Stimulated activated naive CD4-positive, alpha-beta T cell (primary cell): ENCODE data around the gene TMTC1.

Experiments used
- DNase-seq, 6 experiments: peaks; one replicate each; lab custom pipeline; 2025; lab: John Stamatoyannopoulos, UW

The TMTC1 gene

GRCh38 chr12:29531471-29531870, 252.3 kb downstream of the TMTC1 start:
- DNase-seq = no peak

- DNase-seq = no peak
Observed at GRCh38 chr12:29530436-29530835, 253.3 kb downstream of the TMTC1 start.

DNA sequence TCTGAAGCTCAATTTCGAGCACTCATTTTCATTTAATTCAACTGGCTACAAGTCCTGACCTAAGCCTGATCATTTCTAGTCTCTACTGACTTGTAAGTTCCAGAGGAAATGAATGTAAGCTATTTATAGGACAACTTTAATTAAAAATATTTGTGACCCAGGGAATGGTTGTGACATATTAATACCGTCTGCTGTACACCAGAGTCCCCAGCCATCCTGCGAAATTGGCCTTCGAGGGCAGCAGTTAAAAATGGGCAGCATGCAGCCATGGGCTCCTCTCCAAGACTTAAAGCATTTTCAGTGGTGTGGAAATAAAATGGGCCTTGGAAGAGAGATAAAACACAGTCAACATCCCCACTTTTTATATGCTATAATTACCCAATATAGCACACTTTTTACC, 255.6 kb downstream of the TMTC1 start:
- DNase-seq = no peak

DNA sequence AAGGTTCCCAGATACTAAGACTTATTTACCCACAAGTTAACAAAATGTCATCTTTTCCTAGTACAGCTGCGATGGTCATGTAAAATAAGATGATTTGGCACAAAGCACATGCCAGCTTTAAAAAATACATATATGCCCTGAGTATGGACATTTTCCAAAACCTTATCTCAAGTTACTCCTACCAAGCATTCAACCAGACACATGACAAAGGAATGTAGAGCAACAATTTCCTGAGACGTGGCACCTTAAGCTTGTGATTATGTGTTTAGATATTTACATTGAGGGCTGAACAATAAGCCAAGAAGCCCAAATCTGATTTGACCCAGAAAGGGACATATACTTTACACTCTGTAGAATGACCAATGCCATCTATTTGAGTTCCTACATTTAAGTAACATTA, 261.8 kb downstream of the TMTC1 start:
- no peak for DNase-seq

GRCh38 chr12:29519585-29520182, 264.1 kb downstream of the TMTC1 start:
- DNase-seq = peak in 2 of 6 experiments; percentile 12 to 28

DNA sequence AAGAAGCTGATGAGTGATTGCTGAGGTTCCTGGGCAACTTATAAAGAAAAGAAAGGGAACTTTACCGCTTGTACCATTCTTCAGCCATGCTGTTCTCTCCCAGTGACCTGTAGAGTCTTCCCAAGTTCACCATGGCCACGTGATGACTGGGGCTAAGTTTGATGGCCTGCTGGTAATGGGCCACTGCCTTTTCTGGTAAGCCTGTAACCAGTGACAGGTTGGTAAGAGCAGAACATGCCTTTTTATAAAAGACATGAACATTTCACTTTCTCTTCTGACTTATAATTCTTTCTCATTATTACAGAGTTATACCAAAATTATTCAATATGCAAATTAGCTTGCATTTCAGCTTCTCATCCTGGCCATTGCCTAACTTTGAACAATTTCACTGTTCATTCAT, 265.3 kb downstream of the TMTC1 start:
- DNase-seq = no peak

- DNase-seq = no peak
Observed at GRCh38 chr12:29517264-29517663, 266.5 kb downstream of the TMTC1 start.

GRCh38 chr12:29516431-29516875, 267.3 kb downstream of the TMTC1 start:
- no peak for DNase-seq

DNA sequence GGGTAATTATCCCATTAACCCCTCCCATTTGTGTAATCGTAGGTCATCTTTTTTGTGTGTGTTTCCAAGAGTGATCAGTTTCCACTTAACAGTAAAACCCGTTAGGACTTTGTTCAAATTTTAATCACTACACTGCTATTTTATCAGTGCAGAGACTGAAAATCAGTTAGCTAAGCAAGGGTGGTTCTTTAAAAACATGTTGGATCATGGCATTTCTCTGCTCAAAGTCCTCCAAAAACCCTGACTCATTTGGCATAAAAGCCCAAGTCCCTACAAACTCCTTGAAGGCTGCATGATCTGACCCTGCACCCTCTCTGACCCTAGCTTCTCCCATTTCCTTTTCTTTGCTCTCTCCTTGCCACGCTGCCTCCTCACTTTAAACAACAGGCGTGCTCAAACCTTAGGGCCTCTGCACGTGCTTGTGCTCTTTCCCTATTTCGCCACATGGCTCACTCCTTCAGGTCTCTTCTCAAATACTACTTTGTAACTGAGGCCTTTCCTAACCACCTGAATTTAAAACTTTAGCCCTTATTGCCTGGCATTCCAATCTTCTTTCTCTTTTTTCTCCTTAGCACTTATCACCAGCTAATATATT, 273.1 kb downstream of the TMTC1 start:
- no peak for DNase-seq

DNA sequence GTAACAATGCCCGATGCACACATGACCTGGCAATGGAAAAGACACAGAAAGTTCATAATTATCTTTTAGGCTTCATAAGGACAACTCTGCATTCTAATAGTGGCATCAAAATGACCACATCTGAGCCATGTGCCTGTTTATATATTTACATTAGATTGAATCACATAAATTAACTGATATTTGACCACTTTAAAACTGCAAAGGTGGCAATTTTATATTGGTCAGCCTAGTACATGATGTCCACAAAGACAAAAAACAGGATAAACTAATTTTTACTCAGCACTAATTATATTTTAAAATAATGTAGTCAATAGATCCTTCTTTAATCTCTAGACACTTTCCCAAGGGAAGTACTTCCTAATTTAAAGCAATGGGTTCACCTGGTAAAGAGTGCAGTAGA, 274.2 kb downstream of the TMTC1 start:
- no peak for DNase-seq

GRCh38 chr12:29508949-29509348, 274.8 kb downstream of the TMTC1 start:
- DNase-seq = no peak

DNA sequence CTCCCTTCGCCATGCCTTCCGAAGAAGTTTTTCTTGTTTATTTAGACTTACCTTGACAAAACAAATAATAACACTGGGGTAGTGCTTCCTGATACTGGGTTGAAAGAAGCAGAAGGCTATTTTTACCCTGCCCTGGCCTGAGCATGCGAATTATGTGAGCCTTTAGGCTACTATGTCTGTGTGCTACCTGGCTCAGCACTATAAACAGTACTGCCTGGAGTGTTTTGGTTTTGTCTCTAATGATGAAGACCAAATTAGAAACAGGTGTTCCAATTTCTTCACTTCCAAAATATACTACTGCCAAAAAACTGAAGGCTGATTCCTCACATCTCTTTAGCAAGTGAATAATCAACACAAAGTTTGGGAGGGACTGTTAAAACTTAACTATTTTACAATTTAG, 278.6 kb downstream of the TMTC1 start:
- no peak for DNase-seq

DNA sequence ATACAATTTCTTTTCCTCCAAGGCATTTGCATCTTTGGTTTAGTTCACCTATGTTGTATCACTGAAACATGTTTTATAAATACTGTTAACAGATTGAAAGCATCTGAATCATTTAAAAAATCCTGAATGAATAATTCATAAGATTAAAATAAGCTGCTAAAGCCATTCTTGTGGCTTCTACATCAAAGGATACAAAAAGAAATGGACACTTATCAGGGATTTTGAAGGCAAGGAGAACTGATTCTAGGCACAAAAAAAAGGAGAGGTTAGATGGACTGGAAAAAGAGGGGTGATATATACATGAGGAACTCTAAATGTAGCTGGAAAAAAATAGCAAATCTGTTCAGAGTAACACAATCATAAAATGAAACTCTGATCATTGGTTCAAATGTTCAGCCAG, 280.5 kb downstream of the TMTC1 start:
- DNase-seq = no peak

DNA sequence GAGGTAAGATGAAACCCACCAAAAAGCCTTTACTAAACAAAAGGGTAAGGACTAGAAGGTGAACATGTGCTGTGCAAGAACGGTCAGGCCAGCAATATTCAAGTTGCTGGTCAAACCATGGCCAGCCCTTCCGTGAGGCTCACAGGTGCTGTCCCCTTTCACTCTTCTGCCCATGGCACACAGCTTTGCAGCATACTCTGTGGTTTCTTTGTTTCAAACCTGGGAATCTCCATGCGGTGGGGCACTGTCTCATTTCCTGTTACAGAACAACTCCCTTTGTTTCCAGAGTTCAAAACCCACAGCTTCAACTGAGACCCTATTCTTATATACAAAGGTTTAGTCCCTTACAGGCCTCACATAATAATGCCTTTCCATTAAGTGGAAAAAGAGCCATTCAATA, 284.5 kb downstream of the TMTC1 start:
- no peak for DNase-seq

- no peak for DNase-seq
Observed at GRCh38 chr12:29497588-29497987, 286.2 kb downstream of the TMTC1 start, which contains the start of gene OVCH1. Gene OVCH1 (minus strand): TSS chr12:29497686. CDS start chr12:29497686, 0 bp downstream.

- no peak for DNase-seq
Observed at GRCh38 chr12:29492891-29493290, 290.9 kb downstream of the TMTC1 start.

DNA sequence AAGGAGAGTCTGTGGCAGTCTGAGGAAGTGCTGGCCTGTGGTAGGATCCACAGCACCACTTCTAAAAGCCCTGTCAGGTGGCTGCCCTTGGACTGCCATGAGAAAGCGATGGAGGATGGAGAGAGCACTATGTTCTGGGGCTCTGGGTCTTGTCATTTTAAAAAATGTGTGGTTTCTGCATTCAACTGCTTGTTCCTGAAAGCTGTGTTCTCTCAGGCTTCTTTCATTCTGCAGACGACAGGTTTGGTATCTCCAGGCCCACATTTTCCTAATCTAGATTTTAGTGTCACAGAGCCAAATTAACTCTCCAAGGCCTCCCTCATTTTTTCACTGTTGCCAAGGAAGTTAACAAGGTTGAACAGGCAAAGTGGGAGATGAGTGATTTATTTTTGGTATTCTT, 296.8 kb downstream of the TMTC1 start:
- DNase-seq = no peak

- no peak for DNase-seq
Observed at GRCh38 chr12:29463198-29463597, 320.5 kb downstream of the TMTC1 start.

- DNase-seq = no peak
Observed at GRCh38 chr12:29460082-29460481, 323.7 kb downstream of the TMTC1 start.

- DNase-seq = no peak
Observed at GRCh38 chr12:29455087-29455486, 328.7 kb downstream of the TMTC1 start.

DNA sequence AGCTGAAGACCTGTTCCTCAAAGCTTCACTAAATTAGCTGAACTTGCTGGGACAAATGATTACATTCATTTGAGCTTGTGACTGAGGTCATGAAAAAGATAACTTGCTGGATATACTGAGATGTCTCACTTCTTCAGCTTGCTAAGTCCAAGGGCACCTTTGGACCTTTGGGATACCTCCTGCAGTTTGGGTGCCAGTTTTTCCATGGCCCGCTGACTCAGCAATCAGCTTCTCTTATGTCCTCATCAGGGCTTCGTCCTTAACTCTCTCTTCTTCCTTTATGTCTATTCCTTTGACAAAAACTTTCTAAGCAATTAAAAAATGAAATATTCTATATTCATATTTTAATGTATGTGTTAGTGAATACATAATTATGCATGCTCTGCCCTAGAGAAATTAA, 331.9 kb downstream of the TMTC1 start:
- DNase-seq = no peak
